GM23338 (cell line): ENCODE results near the gene TMX2. TPM values are rescaled to one million over a fixed set of nuclear protein-coding genes. Genes with fewer than 3 reads are reported as not detected.

Experiments used
- ATAC-seq: fragments of 200-7000 bp; cut with Tn5 transposase; 3 replicates; pipeline ENCODE4 v1.9.1; 2020
- DNase-seq: peaks from one replicate; pipeline ENCODE4 v3.0.0-alpha.2; 2015; ENCODE audit warnings: low spot score
- H2AFZ ChIP-seq: fragments of 200-600 bp; sonication (generic); 2 replicates; pipeline ENCODE4 v1.8.0; 2016; ENCODE audit warnings: antibody characterized with exemption, mild to moderate bottlenecking, moderate library complexity
- H3F3A ChIP-seq: fragments of 200-600 bp; sonication (generic); replicated peaks from 2 replicates; pipeline ENCODE4 v1.8.0; 2017; ENCODE audit warnings: antibody characterized with exemption, mixed run types, low read depth
- H3K27ac ChIP-seq: fragments of 200-600 bp; sonication (generic); 2 replicates; pipeline ENCODE4 v1.6.1; 2016; ENCODE audit warnings: low read depth
- H3K27me3 ChIP-seq: fragments of 200-600 bp; sonication (generic); 2 replicates; pipeline ENCODE4 v1.8.0; 2016; ENCODE audit warnings: mild to moderate bottlenecking, mixed run types, moderate library complexity; ENCODE audit not compliant: insufficient read depth
- H3K36me3 ChIP-seq: fragments of 200-600 bp; sonication (generic); 2 replicates; pipeline ENCODE4 v1.8.0; 2016; ENCODE audit warnings: mild to moderate bottlenecking; ENCODE audit not compliant: insufficient read depth
- H3K4me1 ChIP-seq: fragments of 200-600 bp; sonication (generic); 2 replicates; pipeline ENCODE4 v1.8.0; 2016; ENCODE audit warnings: mild to moderate bottlenecking, moderate library complexity; ENCODE audit not compliant: insufficient read depth
- H3K4me2 ChIP-seq: fragments of 200-600 bp; sonication (generic); 2 replicates; pipeline ENCODE4 v1.7.1; 2017; ENCODE audit warnings: mixed run types
- H3K4me3 ChIP-seq: fragments of 200-600 bp; sonication (generic); 2 replicates; pipeline ENCODE4 v1.6.1; 2016; ENCODE audit warnings: mixed run types
- H3K79me2 ChIP-seq: fragments of 200-600 bp; sonication (generic); replicated peaks from 2 replicates; pipeline ENCODE4 v1.8.0; 2017; ENCODE audit warnings: mild to moderate bottlenecking; ENCODE audit not compliant: insufficient read depth
- H3K9me2 ChIP-seq: fragments of 200-600 bp; sonication (generic); 2 replicates; pipeline ENCODE4 v1.8.0; 2017; ENCODE audit not compliant: insufficient read depth
- H4K20me1 ChIP-seq: fragments of 200-600 bp; sonication (generic); replicated peaks from 2 replicates; pipeline ENCODE4 v1.8.0; 2017; ENCODE audit warnings: mild to moderate bottlenecking; ENCODE audit not compliant: insufficient read depth
- H3K27ac Mint-ChIP-seq: 2 replicates; pipeline ENCODE4 v1.8.0; 2020; ENCODE audit warnings: inconsistent platforms, mild to moderate bottlenecking, moderate library complexity, mixed read lengths
- H3K27me3 Mint-ChIP-seq: 3 replicates; pipeline ENCODE4 v1.8.0; 2022; ENCODE audit warnings: low read depth, mild to moderate bottlenecking, moderate library complexity, mixed read lengths, inconsistent platforms; ENCODE audit not compliant: insufficient read depth, poor library complexity
- H3K36me3 Mint-ChIP-seq: 3 replicates; pipeline ENCODE4 v1.8.0; 2021; ENCODE audit warnings: low read depth, mild to moderate bottlenecking, inconsistent platforms, moderate library complexity, mixed read lengths
- H3K4me1 Mint-ChIP-seq: 3 replicates; pipeline ENCODE4 v1.8.0; 2020; ENCODE audit warnings: mild to moderate bottlenecking, inconsistent platforms, mixed read lengths
- H3K4me3 Mint-ChIP-seq: 3 replicates; pipeline ENCODE4 v1.8.0; 2021; ENCODE audit warnings: moderate library complexity, mild to moderate bottlenecking, inconsistent platforms, mixed read lengths
- H3K9me3 Mint-ChIP-seq: 3 replicates; pipeline ENCODE4 v1.8.0; 2020; ENCODE audit warnings: moderate library complexity, mild to moderate bottlenecking, inconsistent platforms, mixed read lengths
- CTCF ChIP-seq, 2 experiments: fragments of 200-600 bp in 1 of 2; sonication (generic) in 1 of 2; conservative IDR thresholded peaks; 2 replicates each; pipeline versions ENCODE4 v1.5.1 to v1.6.1; 2016 to 2017; ENCODE audit warnings: antibody characterized with exemption in 2 of 2, low read depth in 2 of 2, mild to moderate bottlenecking in 2 of 2, moderate library complexity in 1 of 2
- EZH2 ChIP-seq: fragments of 200-600 bp; sonication (generic); IDR thresholded peaks from one replicate; pipeline ENCODE4 v1.8.0; 2017; ENCODE audit warnings: antibody characterized with exemption, mild to moderate bottlenecking, low read depth; ENCODE audit not compliant: unreplicated experiment
- EZH2phosphoT487 ChIP-seq: fragments of 200-600 bp; sonication (generic); IDR thresholded peaks from one replicate; pipeline ENCODE4 v1.8.1; 2018; ENCODE audit warnings: antibody characterized with exemption; ENCODE audit not compliant: unreplicated experiment
- POLR2AphosphoS5 ChIP-seq: IDR thresholded peaks from 2 replicates; pipeline ENCODE4 v1.6.1; 2016; ENCODE audit warnings: antibody characterized with exemption, low read depth
- REST ChIP-seq: IDR thresholded peaks from one replicate; pipeline ENCODE4 v1.6.1; 2018; ENCODE audit warnings: antibody characterized with exemption; ENCODE audit not compliant: unreplicated experiment
- polyA plus RNA-seq: library from polyadenylated mRNA; unstranded; fragments of >200 nt; fragmentation: Nextera tagmentation; extraction: Ambion mirVana; gene quantifications from 2 replicates; pipeline ENCODE4 v1.2.1, GENCODE V29; 2016
- total RNA-seq: library from RNA; depleted of rRNA; stranded (reverse); fragments of >200 nt; shearing (Covaris generic); gene quantifications from 2 replicates; pipeline ENCODE4 v1.2.3, GENCODE V29; 2014

Gene TMX2
- total and polyA plus RNA-seq, 2 experiments from 2014 or later, result 59.2 to 69.3 TPM

GRCh38 chr11:57709802-57710367 lies 2.5 kb upstream of the TMX2 start:
- Histone ChIP-seq H3K9me2 (no peaks in the 10 kb centered on the region), H3K27ac (no peak overlapping the region), H3K27me3 (no peaks in the 10 kb centered on the region), H3F3A (peaks cover 4% of the 10 kb centered on the region; the same call in 1 of the 2 replicates), H3K4me3 (no peak overlapping the region), H3K4me1 (peaks cover 8% of the 10 kb centered on the region; the same call in 1 of the 2 replicates), H2AFZ (no peak overlapping the region), H3K79me2 (peaks cover 56% of the 10 kb centered on the region), H3K4me2 (no peak overlapping the region), H4K20me1 (peaks cover 15% of the 10 kb centered on the region), H3K36me3 (0 out of 2 replicates have a peak, but pooled peaks cover under 1% of the 10 kb centered on the region)
- TF ChIP-seq CTCF (conservative IDR thresholded peaks at IDR 0.05; ENCODE audit: low read depth in 2 of 2), result no peak
- TF ChIP-seq EZH2, result no peak
- no peak for TF ChIP-seq EZH2phosphoT487
- DNase-seq (no peak), ATAC-seq (no peak)
- Mint-ChIP-seq H3K4me1 (peaks cover 16% of the 10 kb centered on the region), H3K36me3 (peaks cover 22% of the 10 kb centered on the region), H3K4me3 (no peak overlapping the region), H3K27me3 (peaks cover 6% of the 10 kb centered on the region), H3K27ac (no peak overlapping the region), H3K9me3 (peaks cover 3% of the 10 kb centered on the region; the same call in 1 of the 3 replicates)

GRCh38 chr11:57711414-57712255 lies 758 bp upstream of the TMX2 start, which contains the start of gene MED19:
TSS of gene MED19 (minus strand) at chr11:57712215. CDS start at chr11:57712179, 36 bp downstream.
- H3K4me1 ChIP-seq, result peaks cover 8% of the 10 kb centered on the region; the same call in 1 of the 2 replicates
- H3K36me3 Mint-ChIP-seq, result peaks cover 29% of the 10 kb centered on the region
- no peak within 1 kb of the TSS for H2AFZ ChIP-seq

More at GRCh38 chr11:57711414-57712255, 758 bp upstream of the TMX2 start, which contains the start of gene MED19:
- Mint-ChIP-seq H3K4me1 (peaks cover 16% of the 10 kb centered on the region), H3K27ac (peak within 1 kb of the TSS; percentile 99), H3K27me3 (peaks cover 6% of the 10 kb centered on the region), H3K4me3 (peak within 1 kb of the TSS; percentile 99), H3K9me3 (peaks cover 8% of the 10 kb centered on the region)
- Histone ChIP-seq H3F3A (peaks cover 4% of the 10 kb centered on the region; the same call in 1 of the 2 replicates), H3K27ac (peak within 1 kb of the TSS; percentile 57), H3K36me3 (no peaks in the 10 kb centered on the region), H3K79me2 (peaks cover 60% of the 10 kb centered on the region), H3K27me3 (no peaks in the 10 kb centered on the region), H3K9me2 (no peaks in the 10 kb centered on the region), H3K4me3 (peak within 1 kb of the TSS; percentile 77), H4K20me1 (peaks cover 13% of the 10 kb centered on the region), H3K4me2 (peak within 1 kb of the TSS; percentile 97)
- TF ChIP-seq REST (no peak), POLR2AphosphoS5 (0 out of 2 replicates have a peak, but pooled peaks have one; percentile 47)
- DNase-seq (peak; percentile 99), ATAC-seq (peak; percentile 87)
